Spleen (tissue), 11 donors: ENCODE measurements around the gene LPO. TPM values are rescaled to one million over a fixed set of nuclear protein-coding genes. Genes with fewer than 3 reads are reported as not detected.

ENCODE experiments used
- DNase-seq: peaks from one replicate; pipeline ENCODE4 v3.0.0-alpha.2; 2020
- H3K27ac ChIP-seq, 8 donors: fragments of 200-600 bp; sonication (generic) in 7 of 8; 1 replicate in 4 of 8; 2 replicates in 4 of 8; pipeline versions ENCODE4 v1.5.0 to v1.8.0; 2016 to 2021; ENCODE audit warnings: inconsistent platforms in 4 of 8, mild to moderate bottlenecking in 4 of 8, moderate library complexity in 1 of 8
- H3K27me3 ChIP-seq, 7 donors: fragments of 200-600 bp; sonication (generic) in 6 of 7; replicated peaks in 1 of 7; 1 replicate in 4 of 7; 2 replicates in 3 of 7; pipeline versions ENCODE4 v1.5.0 to v1.8.0; 2016 to 2021; ENCODE audit warnings: inconsistent platforms in 3 of 7, mild to moderate bottlenecking in 1 of 7
- H3K36me3 ChIP-seq, 6 donors: fragments of 200-600 bp; sonication (generic) in 5 of 6; 1 replicate in 4 of 6; 2 replicates in 2 of 6; pipeline versions ENCODE4 v1.5.0 to v1.8.0; 2016 to 2021; ENCODE audit warnings: inconsistent platforms in 2 of 6
- H3K4me1 ChIP-seq, 6 donors: fragments of 200-600 bp; sonication (generic) in 5 of 6; 1 replicate in 3 of 6; 2 replicates in 3 of 6; pipeline versions ENCODE4 v1.5.0 to v1.8.0; 2016 to 2021; ENCODE audit warnings: inconsistent platforms in 3 of 6
- H3K4me3 ChIP-seq, 8 donors: fragments of 200-600 bp; sonication (generic) in 7 of 8; 1 replicate in 4 of 8; 2 replicates in 4 of 8; pipeline versions ENCODE4 v1.5.0 to v1.8.0; 2016 to 2021; ENCODE audit warnings: inconsistent platforms in 4 of 8, mild to moderate bottlenecking in 4 of 8, moderate library complexity in 2 of 8
- H3K9me3 ChIP-seq, 8 donors: fragments of 200-600 bp; sonication (generic) in 7 of 8; 1 replicate in 4 of 8; 2 replicates in 4 of 8; pipeline versions ENCODE4 v1.5.0 to v1.8.0; 2016 to 2021; ENCODE audit warnings: inconsistent platforms in 4 of 8
- POLR2A ChIP-seq, 3 donors: fragments of 450-650 bp; IDR thresholded peaks; one replicate each; pipeline ENCODE4 v1.5.1; 2017; ENCODE audit warnings: antibody characterized with exemption in 3 of 3, mild to moderate bottlenecking in 1 of 3
- POLR2AphosphoS5 ChIP-seq, 3 donors: sonication (generic); formaldehyde crosslinking; IDR thresholded peaks; one replicate each; pipeline ENCODE4 v1.5.1; 2017; ENCODE audit warnings: antibody characterized with exemption in 3 of 3
- WGBS, 5 donors: extraction: QIAGEN DNeasy Blood & Tissue Kit in 3 of 5; methylation state at CpG; one replicate each; pipeline versions ENCODE4 v1.1.5 to v1.1.7; 2013 to 2018; 5-methylcytosine and 5-hydroxymethylcytosine counted together
- intact Hi-C: fragments of 100-400 bp; cut with DNase I; formaldehyde crosslinking; loops from one replicate; pipeline ENCODE4 v1.15.0; 2023; ENCODE audit warnings: low total_unique reads
- polyA plus RNA-seq, 3 donors: library from polyadenylated mRNA; stranded (reverse); fragments of 200-250 nt; gene quantifications; one replicate each; pipeline ENCODE4 v1.2.1, GENCODE V29; 2013
- total RNA-seq, 7 donors: library from RNA; depleted of rRNA in 3 of 7; stranded (reverse); fragments of >200 nt in 3 of 7; fragmentation: NEBNext Ultra II Directional in 4 of 7; extraction: Animal tissue kit (Norgen Biotek cat#: 25700) in 4 of 7; gene quantifications; one replicate each; pipeline versions ENCODE4 v1.1.0 to v1.2.1, GENCODE V29; 2016 to 2021
- TF ChIP-seq, protein P1 (sequence below), 11 experiments: fragments of 200-600 bp in 7 of 11; fragments of 450-650 bp in 4 of 11; sonication (generic) in 4 of 11; IDR thresholded peaks in 8 of 11; conservative IDR thresholded peaks in 3 of 11; 1 replicate in 7 of 11; 2 replicates in 4 of 11; pipeline versions ENCODE4 v1.4.0 to v1.8.0; 2016 to 2021; ENCODE audit warnings: antibody characterized with exemption in 11 of 11, inconsistent platforms in 4 of 11, mild to moderate bottlenecking in 1 of 11
- donor health status: healthy with polysubstance abuse.
- donor health status: DM: no; HTN: no; CAD: no; lungs with moderate emphysema.
- donor health status: DM: no; HTN: no; CAD: no.
- donor health status: Bipolar disorder and iron deficiency.
- donor health status: healthy.
- donor health status: DM: no; HTN: no; CAD: no.
- donor health status: DM: yes; HTN: yes; CAD: no.

Gene LPO
- total and polyA plus RNA-seq, 10 donors = 0.02 to 0.10 (median 0.06) TPM; not detected in 7

- intact Hi-C loops = no loop called here
- Histone ChIP-seq H3K9me3 (no peaks in the 10 kb centered on the region), H3K27me3 (peaks cover 0 to 17% (median 0%) of the 10 kb centered on the region in 7 donors), H3K36me3 (no peaks in the 10 kb centered on the region), H3K27ac (peak overlapping the region; percentile 29 to 77 (median 56)), H3K4me3 (peak overlapping the region in 2 of 8 donors; percentile 4 to 38), H3K4me1 (peaks cover 0 to 33% (median 19%) of the 10 kb centered on the region in 6 donors)
- peak in 1 of 3 donors; percentile 51 for TF ChIP-seq POLR2AphosphoS5 (IDR thresholded peaks at IDR 0.05)
- TF ChIP-seq, protein P1, sequence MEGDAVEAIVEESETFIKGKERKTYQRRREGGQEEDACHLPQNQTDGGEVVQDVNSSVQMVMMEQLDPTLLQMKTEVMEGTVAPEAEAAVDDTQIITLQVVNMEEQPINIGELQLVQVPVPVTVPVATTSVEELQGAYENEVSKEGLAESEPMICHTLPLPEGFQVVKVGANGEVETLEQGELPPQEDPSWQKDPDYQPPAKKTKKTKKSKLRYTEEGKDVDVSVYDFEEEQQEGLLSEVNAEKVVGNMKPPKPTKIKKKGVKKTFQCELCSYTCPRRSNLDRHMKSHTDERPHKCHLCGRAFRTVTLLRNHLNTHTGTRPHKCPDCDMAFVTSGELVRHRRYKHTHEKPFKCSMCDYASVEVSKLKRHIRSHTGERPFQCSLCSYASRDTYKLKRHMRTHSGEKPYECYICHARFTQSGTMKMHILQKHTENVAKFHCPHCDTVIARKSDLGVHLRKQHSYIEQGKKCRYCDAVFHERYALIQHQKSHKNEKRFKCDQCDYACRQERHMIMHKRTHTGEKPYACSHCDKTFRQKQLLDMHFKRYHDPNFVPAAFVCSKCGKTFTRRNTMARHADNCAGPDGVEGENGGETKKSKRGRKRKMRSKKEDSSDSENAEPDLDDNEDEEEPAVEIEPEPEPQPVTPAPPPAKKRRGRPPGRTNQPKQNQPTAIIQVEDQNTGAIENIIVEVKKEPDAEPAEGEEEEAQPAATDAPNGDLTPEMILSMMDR (IDR thresholded peaks at IDR 0.05 in 8 of 11, conservative IDR thresholded peaks at IDR 0.05 in 3 of 11) = no peak
- no peak for DNase-seq
- 26 to 35% (median 34%) methylated on average over 12 of the region's 12 CpGs for WGBS, 5 donors
These were observed 5.7 kb upstream of the LPO start for GRCh38 chr17:58232707-58233156.

DNA sequence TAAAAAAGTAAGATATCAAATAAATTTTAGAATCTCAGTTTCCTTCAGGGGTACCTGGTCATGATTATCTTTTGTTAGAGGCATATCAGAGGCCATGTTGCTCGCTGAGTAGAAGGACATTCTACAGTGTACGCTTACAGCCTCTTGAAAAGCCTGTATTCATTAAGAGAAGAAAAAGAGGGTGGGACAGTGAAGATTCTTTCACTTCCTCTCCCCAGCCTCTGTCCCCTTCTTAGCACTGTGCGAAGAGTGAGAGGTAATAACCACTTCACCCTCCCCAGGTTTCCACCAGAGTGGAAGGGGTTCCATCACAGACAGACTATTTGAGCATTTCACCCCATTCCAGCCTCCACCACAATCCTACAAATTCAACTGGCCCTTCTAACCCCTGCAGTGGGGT is 4.8 kb upstream of the LPO start:
- TF ChIP-seq POLR2A (IDR thresholded peaks at IDR 0.05) (no peak), POLR2AphosphoS5 (IDR thresholded peaks at IDR 0.05) (no peak)
- TF ChIP-seq, protein P1 (IDR thresholded peaks at IDR 0.05 in 8 of 11, conservative IDR thresholded peaks at IDR 0.05 in 3 of 11) = no peak
- DNase-seq = no peak
- Histone ChIP-seq H3K27ac (peak overlapping the region in 5 of 8 donors; percentile 29 to 77 (median 61)), H3K36me3 (no peaks in the 10 kb centered on the region), H3K4me3 (no peak overlapping the region), H3K4me1 (peaks cover 0 to 33% (median 19%) of the 10 kb centered on the region in 6 donors), H3K27me3 (peaks cover 0 to 22% (median 0%) of the 10 kb centered on the region in 7 donors), H3K9me3 (no peaks in the 10 kb centered on the region)
- WGBS, 5 donors = 53 to 71% (median 64%) methylated on average over 3 of the region's 3 CpGs
- intact Hi-C loops = no loop called here

DNA sequence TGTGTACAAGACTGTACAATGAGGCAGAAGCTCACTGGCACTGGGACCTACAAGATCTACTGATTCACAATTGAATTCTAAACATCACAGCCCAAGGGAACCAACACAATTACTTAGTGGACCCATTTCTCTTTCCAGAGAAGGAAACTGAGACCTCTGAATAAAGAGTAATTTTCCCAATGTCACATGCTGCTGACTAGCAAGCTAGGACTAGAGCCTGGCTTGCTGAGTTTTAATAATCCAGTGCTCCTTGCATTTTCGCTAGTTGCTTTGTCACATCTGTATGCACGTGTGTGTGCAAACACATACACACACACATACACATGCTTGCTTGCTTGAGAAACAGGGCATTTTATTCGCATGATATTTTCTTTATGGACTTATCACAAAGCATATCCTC is 3.9 kb upstream of the LPO start:
- H3K9me3 ChIP-seq = no peaks in the 10 kb centered on the region
- H3K27ac ChIP-seq = no peak overlapping the region
- 76 to 91% (median 87%) methylated on average over 3 of the region's 3 CpGs for WGBS, 5 donors
- TF ChIP-seq POLR2A (IDR thresholded peaks at IDR 0.05) = no peak
- TF ChIP-seq, protein P1 (IDR thresholded peaks at IDR 0.05 in 8 of 11, conservative IDR thresholded peaks at IDR 0.05 in 3 of 11) = no peak
- TF ChIP-seq POLR2AphosphoS5 (IDR thresholded peaks at IDR 0.05) = no peak
- DNase-seq = no peak
- no peaks in the 10 kb centered on the region for H3K36me3 ChIP-seq
- H3K27me3 ChIP-seq = peaks cover 0 to 26% (median 0%) of the 10 kb centered on the region in 7 donors
- H3K4me3 ChIP-seq = no peak overlapping the region
- intact Hi-C loops = no loop called here
- H3K4me1 ChIP-seq = peaks cover 0 to 33% (median 19%) of the 10 kb centered on the region in 6 donors

- Histone ChIP-seq H3K27ac (no peak overlapping the region), H3K36me3 (no peaks in the 10 kb centered on the region), H3K27me3 (peaks cover 0 to 38% (median 0%) of the 10 kb centered on the region in 7 donors), H3K9me3 (no peaks in the 10 kb centered on the region), H3K4me1 (peaks cover 0 to 33% (median 19%) of the 10 kb centered on the region in 6 donors), H3K4me3 (no peak overlapping the region)
- DNase-seq = no peak
- TF ChIP-seq, protein P1 (IDR thresholded peaks at IDR 0.05 in 8 of 11, conservative IDR thresholded peaks at IDR 0.05 in 3 of 11) = no peak
- TF ChIP-seq POLR2AphosphoS5 (IDR thresholded peaks at IDR 0.05) = no peak
- TF ChIP-seq POLR2A (IDR thresholded peaks at IDR 0.05) = no peak
- intact Hi-C loops = no loop called here
- 55 to 76% (median 70%) methylated on average over 1 of the region's 1 CpG for WGBS, 5 donors
These were observed 2.6 kb upstream of the LPO start for GRCh38 chr17:58235821-58236220.
